DOHH2 (cell line): Measurements from ENCODE around the gene NFIX.

ENCODE experiments used
- H3F3A ChIP-seq: fragments of 200-600 bp; sonication (generic), shearing (Covaris generic); 2 replicates; pipeline ENCODE4 v1.6.0; 2016; ENCODE audit warnings: antibody characterized with exemption, mild to moderate bottlenecking; ENCODE audit not compliant: control insufficient read depth, insufficient read depth
- H3K27ac ChIP-seq: fragments of 200-600 bp; sonication (generic); 2 replicates; pipeline ENCODE4 v1.5.1; 2014; ENCODE audit warnings: low read depth, mild to moderate bottlenecking, low read length, moderate library complexity
- H3K27me3 ChIP-seq: fragments of 200-600 bp; sonication (generic); 2 replicates; pipeline ENCODE4 v1.6.1; 2014; ENCODE audit warnings: mild to moderate bottlenecking, low read length, mixed read lengths; ENCODE audit not compliant: control insufficient read depth
- H3K36me3 ChIP-seq: fragments of 200-600 bp; sonication (generic); 2 replicates; pipeline ENCODE4 v1.6.1; 2014; ENCODE audit warnings: mild to moderate bottlenecking, low read length, moderate library complexity, mixed read lengths; ENCODE audit not compliant: control insufficient read depth
- H3K4me1 ChIP-seq: fragments of 200-600 bp; sonication (generic); 2 replicates; pipeline ENCODE4 v1.6.1; 2014; ENCODE audit warnings: mild to moderate bottlenecking, low read length, mixed read lengths; ENCODE audit not compliant: control insufficient read depth
- H3K4me2 ChIP-seq: fragments of 200-600 bp; sonication (generic); 2 replicates; pipeline ENCODE4 v1.6.0; 2014; ENCODE audit warnings: mild to moderate bottlenecking, low read length, moderate library complexity
- H3K4me3 ChIP-seq: fragments of 200-600 bp; sonication (generic); 2 replicates; pipeline ENCODE4 v1.5.1; 2014; ENCODE audit warnings: mild to moderate bottlenecking, low read length, mixed read lengths
- H3K79me2 ChIP-seq: fragments of 200-600 bp; sonication (generic); 2 replicates; pipeline ENCODE4 v1.6.1; 2014; ENCODE audit warnings: mild to moderate bottlenecking, low read length, mixed read lengths; ENCODE audit not compliant: control insufficient read depth
- H3K9me2 ChIP-seq: fragments of 200-600 bp; sonication (generic); replicated peaks from 2 replicates; pipeline ENCODE4 v1.6.1; 2014; ENCODE audit warnings: mild to moderate bottlenecking, low read length, mixed read lengths; ENCODE audit not compliant: control insufficient read depth
- H3K9me3 ChIP-seq: fragments of 200-600 bp; sonication (generic); 2 replicates; pipeline ENCODE4 v1.6.1; 2014; ENCODE audit warnings: antibody characterized with exemption, low read length, mixed read lengths; ENCODE audit not compliant: control insufficient read depth, insufficient read depth
- H4K20me1 ChIP-seq: fragments of 200-600 bp; sonication (generic); 2 replicates; pipeline ENCODE4 v1.6.0; 2014; ENCODE audit warnings: low read depth, mild to moderate bottlenecking, antibody characterized with exemption, low read length, moderate library complexity; ENCODE audit not compliant: control insufficient read depth, insufficient read depth
- CTCF ChIP-seq: fragments of 200-600 bp; sonication (generic); IDR thresholded peaks from one replicate; pipeline ENCODE4 v1.5.1; 2014; ENCODE audit warnings: antibody characterized with exemption, mild to moderate bottlenecking, low read depth, low read length; ENCODE audit not compliant: poor library complexity, severe bottlenecking
- EZH2phosphoT487 ChIP-seq: fragments of 200-600 bp; sonication (generic); IDR thresholded peaks from 2 replicates; pipeline ENCODE4 v1.6.1; 2017; ENCODE audit warnings: borderline replicate concordance, mild to moderate bottlenecking, antibody characterized with exemption, low read length, moderate library complexity, mixed read lengths

The NFIX gene

GRCh38 chr19:12990853-12991252 lies 4.4 kb upstream of the NFIX start:
- Histone ChIP-seq H3K4me3 (no peak overlapping the region), H4K20me1 (no peaks in the 10 kb centered on the region), H3K79me2 (no peaks in the 10 kb centered on the region), H3F3A (no peaks in the 10 kb centered on the region), H3K27ac (no peak overlapping the region), H3K9me2 (no peaks in the 10 kb centered on the region), H3K9me3 (peaks cover 2% of the 10 kb centered on the region; the same call in 1 of the 2 replicates), H3K36me3 (no peaks in the 10 kb centered on the region), H3K27me3 (peaks cover 17% of the 10 kb centered on the region), H3K4me1 (no peaks in the 10 kb centered on the region), H3K4me2 (no peak overlapping the region)
- TF ChIP-seq EZH2phosphoT487 = no peak
- TF ChIP-seq CTCF = no peak

GRCh38 chr19:12991296-12991695 lies 4.0 kb upstream of the NFIX start:
- no peaks in the 10 kb centered on the region for H3K79me2 ChIP-seq

GRCh38 chr19:12992729-12993128 lies 2.5 kb upstream of the NFIX start:
- peaks cover 22% of the 10 kb centered on the region for H3K27me3 ChIP-seq
- H3K4me2 ChIP-seq = no peak overlapping the region
- no peak for TF ChIP-seq EZH2phosphoT487
- no peak for TF ChIP-seq CTCF
- no peaks in the 10 kb centered on the region for H3K36me3 ChIP-seq
- H4K20me1 ChIP-seq = no peaks in the 10 kb centered on the region
- peaks cover 2% of the 10 kb centered on the region; the same call in 1 of the 2 replicates for H3K9me3 ChIP-seq
- no peaks in the 10 kb centered on the region for H3K4me1 ChIP-seq
- H3F3A ChIP-seq = no peaks in the 10 kb centered on the region
- H3K4me3 ChIP-seq = no peak overlapping the region
- H3K79me2 ChIP-seq = no peaks in the 10 kb centered on the region
- no peaks in the 10 kb centered on the region for H3K9me2 ChIP-seq
- no peak overlapping the region for H3K27ac ChIP-seq

More at GRCh38 chr19:12991296-12991695, 4.0 kb upstream of the NFIX start:
- Histone ChIP-seq H3K4me2 (no peak overlapping the region), H3K9me3 (peaks cover 2% of the 10 kb centered on the region; the same call in 1 of the 2 replicates), H3K4me3 (no peak overlapping the region), H3K9me2 (no peaks in the 10 kb centered on the region), H3K36me3 (no peaks in the 10 kb centered on the region), H3F3A (no peaks in the 10 kb centered on the region), H3K27me3 (peaks cover 21% of the 10 kb centered on the region), H4K20me1 (no peaks in the 10 kb centered on the region), H3K27ac (no peak overlapping the region), H3K4me1 (no peaks in the 10 kb centered on the region)
- TF ChIP-seq CTCF = no peak
- TF ChIP-seq EZH2phosphoT487 = no peak
